ENCODE results near the gene CCL19.

DNA sequence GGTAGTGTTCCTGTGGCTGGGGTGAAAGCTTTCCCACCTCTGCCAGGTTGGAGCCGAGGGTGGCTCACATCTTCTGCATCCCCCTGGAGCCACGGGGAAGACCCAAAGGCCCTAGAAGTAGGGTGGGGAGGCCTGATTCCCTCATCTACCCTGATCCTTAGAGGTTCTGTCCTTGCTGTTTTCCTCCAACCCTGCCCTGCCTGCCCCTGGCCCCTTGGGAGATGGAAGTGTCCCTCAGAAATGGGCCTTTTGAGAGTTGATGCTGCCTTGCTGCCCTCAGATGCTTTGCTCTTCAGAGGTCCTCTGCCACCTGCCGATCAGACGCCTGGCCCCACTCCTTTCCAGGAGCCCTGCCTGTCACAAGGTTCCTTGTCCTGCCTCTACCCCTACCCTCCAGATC is 6.3 kb downstream of the CCL19 start:
- TF ChIP-seq, protein P1, sequence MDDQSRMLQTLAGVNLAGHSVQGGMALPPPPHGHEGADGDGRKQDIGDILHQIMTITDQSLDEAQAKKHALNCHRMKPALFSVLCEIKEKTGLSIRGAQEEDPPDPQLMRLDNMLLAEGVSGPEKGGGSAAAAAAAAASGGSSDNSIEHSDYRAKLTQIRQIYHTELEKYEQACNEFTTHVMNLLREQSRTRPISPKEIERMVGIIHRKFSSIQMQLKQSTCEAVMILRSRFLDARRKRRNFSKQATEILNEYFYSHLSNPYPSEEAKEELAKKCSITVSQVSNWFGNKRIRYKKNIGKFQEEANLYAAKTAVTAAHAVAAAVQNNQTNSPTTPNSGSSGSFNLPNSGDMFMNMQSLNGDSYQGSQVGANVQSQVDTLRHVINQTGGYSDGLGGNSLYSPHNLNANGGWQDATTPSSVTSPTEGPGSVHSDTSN (IDR thresholded peaks at IDR 0.05) = no peak
- TF ChIP-seq SIN3A (IDR thresholded peaks at IDR 0.05; ENCODE audit: borderline replicate concordance, low read depth, low read length) = no peak
- TF ChIP-seq EP300 (IDR thresholded peaks at IDR 0.05; ENCODE audit: borderline replicate concordance in 1 of 2, low read depth in 1 of 2, low read length in 1 of 2) = no peak
- no peak for TF ChIP-seq SMC3 (IDR thresholded peaks at IDR 0.05; ENCODE audit: low read depth, low read length)
- TF ChIP-seq, protein P2, sequence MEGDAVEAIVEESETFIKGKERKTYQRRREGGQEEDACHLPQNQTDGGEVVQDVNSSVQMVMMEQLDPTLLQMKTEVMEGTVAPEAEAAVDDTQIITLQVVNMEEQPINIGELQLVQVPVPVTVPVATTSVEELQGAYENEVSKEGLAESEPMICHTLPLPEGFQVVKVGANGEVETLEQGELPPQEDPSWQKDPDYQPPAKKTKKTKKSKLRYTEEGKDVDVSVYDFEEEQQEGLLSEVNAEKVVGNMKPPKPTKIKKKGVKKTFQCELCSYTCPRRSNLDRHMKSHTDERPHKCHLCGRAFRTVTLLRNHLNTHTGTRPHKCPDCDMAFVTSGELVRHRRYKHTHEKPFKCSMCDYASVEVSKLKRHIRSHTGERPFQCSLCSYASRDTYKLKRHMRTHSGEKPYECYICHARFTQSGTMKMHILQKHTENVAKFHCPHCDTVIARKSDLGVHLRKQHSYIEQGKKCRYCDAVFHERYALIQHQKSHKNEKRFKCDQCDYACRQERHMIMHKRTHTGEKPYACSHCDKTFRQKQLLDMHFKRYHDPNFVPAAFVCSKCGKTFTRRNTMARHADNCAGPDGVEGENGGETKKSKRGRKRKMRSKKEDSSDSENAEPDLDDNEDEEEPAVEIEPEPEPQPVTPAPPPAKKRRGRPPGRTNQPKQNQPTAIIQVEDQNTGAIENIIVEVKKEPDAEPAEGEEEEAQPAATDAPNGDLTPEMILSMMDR (IDR thresholded peaks at IDR 0.05) = no peak
- no peak for TF ChIP-seq JUND (IDR thresholded peaks at IDR 0.05)
- TF ChIP-seq TCF12 (IDR thresholded peaks at IDR 0.05) = no peak
- TF ChIP-seq, protein P3, sequence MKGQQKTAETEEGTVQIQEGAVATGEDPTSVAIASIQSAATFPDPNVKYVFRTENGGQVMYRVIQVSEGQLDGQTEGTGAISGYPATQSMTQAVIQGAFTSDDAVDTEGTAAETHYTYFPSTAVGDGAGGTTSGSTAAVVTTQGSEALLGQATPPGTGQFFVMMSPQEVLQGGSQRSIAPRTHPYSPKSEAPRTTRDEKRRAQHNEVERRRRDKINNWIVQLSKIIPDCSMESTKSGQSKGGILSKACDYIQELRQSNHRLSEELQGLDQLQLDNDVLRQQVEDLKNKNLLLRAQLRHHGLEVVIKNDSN (IDR thresholded peaks at IDR 0.05; ENCODE audit: borderline replicate concordance, low read depth) = no peak
- TF ChIP-seq, protein P4, sequence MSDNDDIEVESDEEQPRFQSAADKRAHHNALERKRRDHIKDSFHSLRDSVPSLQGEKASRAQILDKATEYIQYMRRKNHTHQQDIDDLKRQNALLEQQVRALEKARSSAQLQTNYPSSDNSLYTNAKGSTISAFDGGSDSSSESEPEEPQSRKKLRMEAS (IDR thresholded peaks at IDR 0.05; ENCODE audit: low read depth) = no peak
- TF ChIP-seq POLR2AphosphoS5 (IDR thresholded peaks at IDR 0.05; ENCODE audit: low read depth, low read length) = no peak
- no peak for TF ChIP-seq RCOR1 (IDR thresholded peaks at IDR 0.05; ENCODE audit: low read length)
- no peak for TF ChIP-seq CHD2 (IDR thresholded peaks at IDR 0.05; ENCODE audit: low read length, partially characterized antibody)
- no peak for TF ChIP-seq NFIC (IDR thresholded peaks at IDR 0.05; ENCODE audit: borderline replicate concordance)
- TF ChIP-seq, protein P5, sequence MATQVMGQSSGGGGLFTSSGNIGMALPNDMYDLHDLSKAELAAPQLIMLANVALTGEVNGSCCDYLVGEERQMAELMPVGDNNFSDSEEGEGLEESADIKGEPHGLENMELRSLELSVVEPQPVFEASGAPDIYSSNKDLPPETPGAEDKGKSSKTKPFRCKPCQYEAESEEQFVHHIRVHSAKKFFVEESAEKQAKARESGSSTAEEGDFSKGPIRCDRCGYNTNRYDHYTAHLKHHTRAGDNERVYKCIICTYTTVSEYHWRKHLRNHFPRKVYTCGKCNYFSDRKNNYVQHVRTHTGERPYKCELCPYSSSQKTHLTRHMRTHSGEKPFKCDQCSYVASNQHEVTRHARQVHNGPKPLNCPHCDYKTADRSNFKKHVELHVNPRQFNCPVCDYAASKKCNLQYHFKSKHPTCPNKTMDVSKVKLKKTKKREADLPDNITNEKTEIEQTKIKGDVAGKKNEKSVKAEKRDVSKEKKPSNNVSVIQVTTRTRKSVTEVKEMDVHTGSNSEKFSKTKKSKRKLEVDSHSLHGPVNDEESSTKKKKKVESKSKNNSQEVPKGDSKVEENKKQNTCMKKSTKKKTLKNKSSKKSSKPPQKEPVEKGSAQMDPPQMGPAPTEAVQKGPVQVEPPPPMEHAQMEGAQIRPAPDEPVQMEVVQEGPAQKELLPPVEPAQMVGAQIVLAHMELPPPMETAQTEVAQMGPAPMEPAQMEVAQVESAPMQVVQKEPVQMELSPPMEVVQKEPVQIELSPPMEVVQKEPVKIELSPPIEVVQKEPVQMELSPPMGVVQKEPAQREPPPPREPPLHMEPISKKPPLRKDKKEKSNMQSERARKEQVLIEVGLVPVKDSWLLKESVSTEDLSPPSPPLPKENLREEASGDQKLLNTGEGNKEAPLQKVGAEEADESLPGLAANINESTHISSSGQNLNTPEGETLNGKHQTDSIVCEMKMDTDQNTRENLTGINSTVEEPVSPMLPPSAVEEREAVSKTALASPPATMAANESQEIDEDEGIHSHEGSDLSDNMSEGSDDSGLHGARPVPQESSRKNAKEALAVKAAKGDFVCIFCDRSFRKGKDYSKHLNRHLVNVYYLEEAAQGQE (IDR thresholded peaks at IDR 0.05; ENCODE audit: low read depth, low read length) = no peak

All from SK-N-SH (cell line).